Inferior parietal cortex (tissue), 1 donor: ENCODE measurements around the gene LRRC37B.
"Not testable (repeated sequence)": the region's sequence is repeated elsewhere in the genome, so short reads cannot be mapped to it uniquely, and the experiment has no call there.

Source experiments
- DNase-seq: peaks from one replicate; pipeline ENCODE4 v3.0.0-alpha.2; 2016; ENCODE audit errors: extremely low spot score

The LRRC37B gene

GRCh38 chr17:32086833-32087232 is 79.7 kb downstream of the LRRC37B start:
- not testable (repeated sequence) for DNase-seq

GRCh38 chr17:32092062-32092461 is 84.9 kb downstream of the LRRC37B start:
- DNase-seq = not testable (repeated sequence)

- DNase-seq = no peak
These were observed 92.5 kb downstream of the LRRC37B start for GRCh38 chr17:32099686-32100085.

GRCh38 chr17:32100323-32100722 is 93.1 kb downstream of the LRRC37B start:
- DNase-seq = not testable (repeated sequence)

GRCh38 chr17:32100971-32101631 is 93.9 kb downstream of the LRRC37B start:
- DNase-seq = no peak

- no peak for DNase-seq
These were observed 95.0 kb downstream of the LRRC37B start for GRCh38 chr17:32102172-32102571.

GRCh38 chr17:32102646-32103186 is 95.5 kb downstream of the LRRC37B start:
- no peak for DNase-seq
